LoVo (cell line): ENCODE results near the gene S100PBP.

ENCODE experiments used
- DNase-seq: peaks from one replicate; pipeline ENCODE4 v3.0.0-alpha.2; 2016; ENCODE audit warnings: low spot score

The S100PBP gene

DNA sequence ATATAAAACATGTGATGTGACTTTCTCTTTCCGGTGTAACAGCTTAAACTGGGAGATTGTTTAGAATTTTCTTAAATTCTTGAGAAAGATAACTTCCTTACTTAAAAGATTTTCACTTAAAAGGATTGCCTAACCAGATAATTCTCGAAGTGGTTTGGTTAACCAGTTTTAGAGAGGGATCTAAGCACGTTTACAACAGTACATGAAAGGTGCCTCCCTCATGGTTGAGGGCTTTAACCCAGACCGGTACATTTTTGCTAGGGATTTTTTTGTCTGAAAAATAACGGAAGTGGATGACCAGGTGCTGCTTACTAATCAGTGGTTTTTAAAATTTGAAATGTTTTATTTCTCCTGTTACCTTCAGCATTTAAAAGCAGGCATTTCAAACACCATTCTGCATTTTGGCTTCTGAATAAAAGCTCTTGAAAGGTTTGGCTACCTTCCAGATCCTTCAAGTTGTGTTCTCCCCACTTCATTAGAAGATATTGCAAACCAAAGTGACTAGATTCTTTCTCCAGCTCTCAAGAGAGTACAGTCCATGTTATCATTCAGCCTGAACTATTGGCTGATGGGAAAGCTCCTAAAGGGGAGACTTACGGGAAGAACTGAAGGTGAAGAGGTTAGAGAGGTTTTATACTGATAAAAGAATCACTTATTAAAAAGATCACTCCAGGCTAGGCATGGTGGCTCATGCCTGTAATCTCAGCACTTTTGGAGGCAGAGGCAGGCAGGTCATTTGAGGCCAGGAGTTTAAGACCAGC is 12.8 kb downstream of the S100PBP start:
- DNase-seq, result no peak

DNA sequence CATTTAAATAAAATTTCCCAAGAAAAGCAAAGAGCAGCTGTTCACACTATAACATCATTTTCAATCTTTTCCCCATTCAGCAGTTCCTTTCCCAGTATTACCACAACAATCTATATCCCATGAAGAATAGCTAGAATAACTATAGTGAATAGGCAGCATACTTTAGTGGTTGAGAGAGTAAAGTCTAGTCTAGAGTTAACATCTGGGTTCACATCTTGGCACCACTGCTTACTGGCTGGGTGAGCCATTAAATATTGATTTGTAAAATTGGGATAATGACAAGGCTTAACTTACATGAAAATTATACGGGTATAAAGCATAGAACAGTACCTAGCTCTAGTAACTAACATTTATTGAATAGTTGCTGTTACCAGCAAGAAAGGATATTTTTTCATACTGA is 14.4 kb downstream of the S100PBP start:
- DNase-seq, result no peak

DNA sequence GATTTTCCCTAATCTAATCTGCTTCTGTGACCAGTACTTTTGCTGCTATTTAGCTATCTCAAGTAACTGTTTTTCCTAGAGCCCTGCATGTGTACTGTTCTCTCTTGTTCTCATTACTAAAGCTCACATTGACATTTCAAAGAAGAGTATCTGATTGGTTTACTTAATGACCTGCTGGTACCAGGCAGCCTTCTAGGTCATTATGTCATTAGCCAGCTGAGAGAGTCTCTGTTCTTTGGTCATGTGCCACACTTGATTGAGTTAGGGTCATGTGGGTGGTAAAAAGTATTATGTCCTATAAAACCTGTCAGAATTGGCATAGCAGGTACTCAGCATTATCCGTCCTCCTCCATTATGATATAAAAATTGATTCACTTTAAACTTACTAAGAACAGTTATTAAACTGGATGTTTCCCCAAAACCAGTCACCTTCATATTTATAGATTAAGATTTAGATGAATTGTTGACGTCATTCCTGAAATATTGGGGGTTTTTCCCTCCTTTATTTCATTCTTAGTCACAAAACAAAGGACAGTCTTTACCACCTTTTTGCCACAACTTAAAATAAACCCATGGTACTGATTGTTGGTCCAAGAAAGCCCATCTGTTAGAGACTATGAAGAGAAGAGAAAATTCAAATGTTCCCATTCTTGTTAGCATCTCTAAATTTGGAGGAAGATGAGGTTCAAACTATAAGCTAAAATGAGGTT is 31.1 kb downstream of the S100PBP start:
- DNase-seq, result no peak

DNA sequence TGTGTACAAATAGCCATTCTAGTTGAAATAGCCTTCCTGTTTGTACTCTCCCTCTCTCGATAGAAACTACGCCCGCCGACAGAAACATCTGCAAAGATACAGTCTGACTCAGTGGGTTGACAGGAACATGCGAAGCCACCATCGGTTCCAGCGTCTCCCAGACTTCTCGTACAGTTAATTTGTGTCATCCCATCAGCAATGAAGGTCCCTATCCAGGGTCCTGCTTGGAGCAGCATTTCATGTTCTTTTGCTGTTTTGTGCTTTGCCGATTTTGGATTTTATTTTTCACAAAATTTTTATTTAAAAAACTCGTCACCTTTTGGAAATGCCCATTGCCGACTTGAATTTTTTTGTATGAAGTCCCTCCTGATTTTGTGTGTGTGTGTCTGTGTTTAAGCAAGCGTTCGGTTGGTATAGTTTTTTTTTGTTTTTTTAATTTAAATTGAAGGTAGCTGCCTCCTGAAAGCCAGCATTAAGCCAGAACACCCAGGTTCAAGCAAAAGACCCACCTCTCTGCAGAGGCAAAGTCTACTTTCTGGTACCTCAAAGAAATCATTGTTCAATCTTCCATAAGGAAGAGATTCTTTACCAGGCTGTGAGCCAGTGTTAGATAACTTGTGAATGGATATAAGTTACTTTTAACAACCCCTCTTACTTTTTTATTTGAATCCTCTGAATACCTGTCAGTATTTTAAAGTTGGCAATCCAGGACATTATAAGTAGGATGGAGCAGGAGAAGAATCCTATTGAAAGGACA is 38.6 kb downstream of the S100PBP start:
- DNase-seq, result no peak

DNA sequence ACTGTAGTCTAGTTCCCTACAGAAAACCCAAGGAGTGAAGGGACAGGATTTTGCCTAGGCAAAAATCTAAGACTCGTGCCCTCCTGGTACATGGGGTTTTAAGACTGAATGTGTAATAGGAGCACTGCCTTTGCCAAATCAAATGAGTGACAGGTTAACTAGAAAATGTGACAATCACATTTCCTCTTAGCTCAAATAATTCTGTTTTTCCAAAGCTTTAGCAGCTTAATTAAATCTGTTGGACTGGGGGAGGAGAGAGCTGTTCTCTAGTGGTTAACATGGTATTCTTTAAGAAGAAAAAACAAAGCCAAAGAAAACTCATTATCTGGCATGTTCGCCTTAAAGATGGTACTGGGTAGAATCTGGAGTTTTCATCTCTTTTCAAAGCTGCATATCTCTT is 40.7 kb downstream of the S100PBP start:
- DNase-seq, result no peak

DNA sequence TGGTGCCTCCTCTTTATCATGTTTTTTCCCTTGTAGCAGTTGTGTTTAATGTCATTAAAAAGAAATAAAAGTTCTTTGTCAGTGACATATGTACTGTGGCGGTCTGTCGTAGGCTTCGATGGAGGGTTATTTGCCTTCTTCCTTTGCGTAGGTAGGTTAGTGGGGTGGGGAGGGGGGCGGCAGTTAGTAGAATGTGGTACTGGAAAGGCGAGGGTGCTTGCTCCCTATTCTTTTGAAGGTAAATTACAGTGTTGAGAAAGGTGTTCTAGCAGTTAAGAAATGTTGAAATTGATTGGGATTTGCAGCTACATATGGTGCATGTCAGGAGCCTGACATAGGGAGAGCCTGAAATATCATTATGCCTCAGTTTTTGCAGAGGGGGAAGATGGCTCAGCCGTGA is 41.3 kb downstream of the S100PBP start:
- no peak for DNase-seq

DNA sequence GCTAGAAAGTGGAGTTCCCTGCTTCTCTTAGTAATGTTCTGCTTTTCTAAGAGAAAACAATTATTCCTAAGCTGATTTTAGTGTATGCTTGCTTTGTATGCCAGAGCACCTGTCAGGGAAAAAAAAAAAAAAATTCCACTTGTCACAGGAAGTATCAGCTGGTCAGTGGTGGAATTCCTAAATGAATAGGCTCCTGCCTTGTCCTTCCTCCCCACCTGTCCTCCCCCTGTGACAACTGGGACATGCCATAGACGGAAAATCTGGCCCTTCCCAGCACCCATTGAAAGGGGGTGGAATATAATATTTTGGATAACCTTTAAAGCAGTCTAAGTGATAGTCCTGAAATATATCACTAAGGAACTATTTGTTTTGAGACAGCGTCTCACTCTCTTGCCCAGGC is 42.5 kb downstream of the S100PBP start:
- DNase-seq, result no peak

DNA sequence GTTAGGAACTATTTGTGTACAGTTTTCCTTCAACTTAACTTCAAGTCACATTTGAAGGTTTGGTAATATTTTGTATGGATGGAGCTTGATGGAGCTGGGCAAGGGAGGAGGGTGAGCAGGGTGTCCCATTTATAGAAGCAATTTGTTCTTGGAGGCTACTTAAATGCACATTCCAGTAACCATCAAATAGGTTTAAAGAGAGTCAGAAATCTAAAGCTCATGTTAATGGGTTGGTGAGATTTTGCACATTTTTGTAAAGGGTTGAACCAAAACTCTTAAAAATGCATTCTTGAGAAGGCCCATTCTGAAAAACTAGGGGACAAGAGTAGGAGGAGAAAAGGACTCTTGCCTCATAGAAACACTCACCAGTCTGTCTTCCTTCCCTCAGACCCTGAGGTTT is 43.1 kb downstream of the S100PBP start:
- DNase-seq, result no peak

DNA sequence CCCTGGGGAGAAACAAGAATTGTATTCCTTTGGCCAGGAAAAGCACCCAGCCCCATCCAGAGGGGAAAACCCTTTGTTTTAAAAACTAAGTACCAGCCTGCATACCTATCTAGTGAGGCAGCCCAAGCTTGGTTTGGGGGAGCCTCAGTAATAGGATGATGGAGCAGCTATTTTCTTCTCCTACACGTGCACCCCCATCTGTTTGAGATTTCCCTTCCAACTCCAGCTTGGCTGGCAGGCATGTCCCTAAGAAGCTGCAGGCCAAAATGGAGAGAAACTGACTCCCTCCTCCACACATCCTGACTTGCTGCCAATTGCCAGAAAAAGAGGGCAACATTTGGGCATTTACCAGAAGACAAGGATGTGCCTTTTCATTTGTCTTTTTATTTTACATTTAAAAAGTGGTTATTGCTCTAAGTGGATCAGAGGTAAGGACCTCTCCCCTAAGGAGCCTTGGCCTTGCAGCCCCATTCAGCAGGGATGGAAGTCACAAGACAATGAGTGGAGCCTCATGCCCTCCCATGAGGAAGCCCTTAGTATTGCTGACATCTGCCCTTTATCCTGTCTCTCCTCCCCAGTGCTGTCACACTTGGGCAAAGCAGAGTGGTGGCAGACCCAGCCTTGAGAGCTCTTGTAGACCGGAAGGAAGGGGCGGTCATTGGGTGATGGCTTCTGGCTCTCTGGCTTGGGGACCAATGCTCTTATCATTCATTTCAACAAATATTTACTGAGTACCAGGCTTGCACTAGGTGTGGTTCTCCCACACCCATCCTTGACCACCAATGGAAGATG is 44.6 kb downstream of the S100PBP start:
- no peak for DNase-seq

DNA sequence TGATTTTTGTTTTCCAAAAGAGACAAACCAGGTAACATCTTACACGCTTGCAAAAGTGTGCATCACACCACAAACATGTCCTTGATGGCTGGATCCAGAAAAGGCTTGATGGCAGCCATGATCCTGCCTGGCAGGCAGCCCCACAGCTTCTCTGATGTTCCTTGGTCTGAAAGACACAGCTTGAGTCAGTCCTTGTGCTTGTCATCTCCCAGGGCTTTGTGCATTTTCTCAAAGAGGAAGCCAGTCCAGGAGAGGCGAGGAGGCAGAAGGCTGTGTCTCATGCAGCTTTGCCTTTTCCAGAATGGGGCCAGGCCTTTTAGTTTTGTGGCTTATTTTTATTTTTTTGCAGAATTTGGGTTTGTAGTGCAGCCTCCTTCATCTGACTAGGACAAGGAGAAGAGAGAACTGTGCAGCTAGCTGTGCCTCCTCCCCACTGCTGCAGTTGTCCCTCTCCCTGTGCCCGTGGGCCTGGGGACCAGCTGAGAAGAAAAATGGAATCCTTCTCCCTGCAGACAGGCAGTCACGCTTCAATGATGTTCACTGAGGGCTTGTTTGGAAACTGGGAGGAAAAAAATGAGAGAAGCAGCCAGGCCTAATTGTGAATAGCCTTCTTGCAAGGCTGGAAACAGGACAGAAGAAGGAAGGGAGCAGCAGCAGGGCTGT is 45.9 kb downstream of the S100PBP start:
- no peak for DNase-seq

DNA sequence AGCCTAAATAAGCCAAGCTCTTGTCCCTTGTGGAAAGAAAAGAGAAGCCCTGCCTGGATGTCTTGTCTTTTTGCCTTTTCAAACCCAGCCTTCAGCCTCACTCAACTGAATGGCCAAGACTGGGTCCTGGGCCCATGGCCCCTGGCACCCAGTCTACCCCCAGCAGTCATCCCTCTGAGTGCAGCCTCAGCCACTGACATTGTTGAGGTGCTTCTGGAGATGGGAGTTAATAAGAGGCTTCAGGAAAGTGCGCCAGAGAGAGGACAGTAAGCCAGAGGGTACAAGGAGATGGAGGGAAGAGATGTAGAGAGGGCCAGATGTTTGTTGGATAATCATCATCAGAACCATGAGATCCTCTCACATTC is 46.4 kb downstream of the S100PBP start:
- DNase-seq, result no peak

DNA sequence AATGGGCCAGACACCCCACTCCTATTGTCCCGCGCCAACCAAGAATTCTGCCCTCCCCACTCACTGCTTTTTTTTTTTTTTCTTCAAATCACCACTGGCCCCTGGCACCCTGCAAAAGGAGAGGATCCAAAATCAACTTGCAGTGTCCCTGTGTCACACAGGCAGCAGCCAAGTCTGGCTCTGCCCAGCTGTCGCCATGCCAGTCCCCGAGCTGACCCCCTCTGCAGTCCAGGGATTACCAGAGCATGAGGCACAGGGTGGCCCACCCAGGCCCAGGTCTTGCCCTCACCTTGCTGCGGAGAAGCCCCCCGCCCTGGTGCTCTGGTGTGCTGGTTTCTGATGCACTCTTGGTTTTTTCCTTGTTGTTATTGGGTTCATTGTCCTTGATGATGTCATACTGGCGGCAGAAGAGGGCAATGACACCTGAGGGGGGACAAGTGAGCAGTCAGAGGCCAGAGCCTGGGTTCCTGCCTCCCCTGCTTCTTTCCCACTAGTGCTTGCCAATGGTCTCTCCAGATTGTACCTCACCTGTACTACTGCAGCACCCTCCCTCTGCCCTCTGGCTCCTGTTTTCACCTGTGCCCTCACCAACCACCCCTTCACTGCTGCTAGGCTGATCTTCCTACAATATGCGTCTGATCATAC is 47.0 kb downstream of the S100PBP start:
- DNase-seq, result no peak

DNA sequence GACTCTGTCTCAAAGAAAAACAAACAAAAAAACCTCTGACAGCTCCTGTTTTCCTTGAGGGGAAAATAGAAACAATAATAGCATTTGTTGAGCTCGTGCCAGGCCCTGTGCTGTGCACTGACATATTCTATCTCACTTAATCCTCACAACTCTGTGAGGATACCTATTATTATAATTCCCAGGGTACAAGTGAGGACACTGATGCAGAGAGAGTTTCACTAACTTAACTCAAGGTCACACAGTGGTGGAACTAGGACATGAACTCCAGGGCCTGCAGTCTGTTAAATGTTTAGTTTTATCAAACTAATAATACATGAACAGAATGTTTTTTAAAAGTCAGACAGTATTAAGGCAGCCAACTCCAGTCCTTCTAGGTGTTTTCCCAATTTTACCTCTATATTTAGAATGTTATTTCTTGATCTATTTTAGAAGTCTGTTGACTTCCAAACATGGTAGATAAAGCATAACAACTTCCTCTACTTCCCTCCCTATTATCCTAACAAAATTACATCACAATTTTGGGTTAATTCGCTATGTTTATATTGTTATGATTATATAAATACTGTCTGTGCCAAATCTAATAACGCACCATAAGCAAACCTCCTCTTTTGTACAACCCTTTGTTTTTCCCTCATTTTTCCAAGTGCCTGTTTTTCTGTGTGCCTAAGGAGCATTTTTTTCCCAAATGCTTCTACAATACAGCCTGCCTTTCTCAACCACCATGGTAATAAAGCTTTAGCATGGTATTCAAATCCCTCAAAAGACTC is 48.4 kb downstream of the S100PBP start:
- DNase-seq, result no peak

DNA sequence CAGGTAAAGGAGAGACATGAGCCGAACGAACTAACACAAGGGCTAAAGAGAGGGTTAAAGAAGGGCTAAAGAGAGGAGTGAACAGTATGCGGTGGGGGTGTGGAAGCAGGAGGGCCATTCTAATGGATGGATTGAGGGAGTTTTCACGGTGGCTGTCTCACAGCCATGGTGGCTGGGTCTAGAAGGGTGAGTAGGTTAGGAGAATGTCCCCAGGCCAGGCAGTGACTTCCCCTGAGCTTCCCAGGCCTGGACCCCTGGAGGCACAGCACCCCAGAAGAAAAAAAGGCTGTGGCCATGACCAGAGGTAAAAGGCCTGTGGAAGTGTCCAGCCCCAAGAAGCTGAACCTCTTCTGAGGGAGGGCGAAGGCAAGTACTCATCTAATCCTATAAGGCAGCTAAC is 49.7 kb downstream of the S100PBP start:
- no peak for DNase-seq

DNA sequence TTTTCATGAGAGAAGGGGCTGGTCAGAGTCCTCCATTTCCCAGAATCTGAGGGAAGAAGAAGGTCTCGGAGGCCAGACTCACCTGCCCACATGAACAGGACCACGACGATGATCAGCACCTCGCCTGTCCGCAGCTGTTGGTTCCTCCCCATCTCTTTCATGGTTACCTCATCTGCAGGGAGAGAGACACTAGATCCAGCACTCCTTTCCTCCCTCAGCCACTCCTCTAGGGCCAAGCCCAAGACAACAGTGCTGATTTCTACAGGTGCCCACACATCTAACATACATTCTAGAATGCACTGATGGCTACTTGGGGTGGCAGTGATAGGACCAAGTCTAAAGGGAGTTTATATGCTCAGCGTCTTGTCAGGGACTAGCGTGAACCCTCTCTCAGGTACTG is 50.2 kb downstream of the S100PBP start:
- DNase-seq, result no peak

DNA sequence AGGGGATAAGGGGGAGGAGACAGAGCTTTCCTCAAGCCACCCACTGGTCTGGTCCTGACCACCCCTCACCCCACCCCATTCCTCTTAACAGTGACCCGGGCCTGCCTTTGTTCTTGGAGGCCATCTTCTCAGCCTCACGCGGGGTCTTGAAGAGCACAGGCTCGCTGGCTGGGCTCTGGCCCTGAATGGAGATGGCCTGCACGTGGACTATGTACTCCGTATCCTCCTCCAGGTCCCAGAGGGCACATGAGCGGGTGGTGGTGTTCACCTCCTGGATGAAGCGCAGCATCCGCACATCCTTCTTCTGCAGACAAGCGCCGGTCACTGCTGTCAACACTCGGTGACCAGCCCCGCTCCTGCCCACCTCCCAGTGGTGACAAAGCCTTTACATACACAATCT is 50.6 kb downstream of the S100PBP start:
- DNase-seq, result no peak

DNA sequence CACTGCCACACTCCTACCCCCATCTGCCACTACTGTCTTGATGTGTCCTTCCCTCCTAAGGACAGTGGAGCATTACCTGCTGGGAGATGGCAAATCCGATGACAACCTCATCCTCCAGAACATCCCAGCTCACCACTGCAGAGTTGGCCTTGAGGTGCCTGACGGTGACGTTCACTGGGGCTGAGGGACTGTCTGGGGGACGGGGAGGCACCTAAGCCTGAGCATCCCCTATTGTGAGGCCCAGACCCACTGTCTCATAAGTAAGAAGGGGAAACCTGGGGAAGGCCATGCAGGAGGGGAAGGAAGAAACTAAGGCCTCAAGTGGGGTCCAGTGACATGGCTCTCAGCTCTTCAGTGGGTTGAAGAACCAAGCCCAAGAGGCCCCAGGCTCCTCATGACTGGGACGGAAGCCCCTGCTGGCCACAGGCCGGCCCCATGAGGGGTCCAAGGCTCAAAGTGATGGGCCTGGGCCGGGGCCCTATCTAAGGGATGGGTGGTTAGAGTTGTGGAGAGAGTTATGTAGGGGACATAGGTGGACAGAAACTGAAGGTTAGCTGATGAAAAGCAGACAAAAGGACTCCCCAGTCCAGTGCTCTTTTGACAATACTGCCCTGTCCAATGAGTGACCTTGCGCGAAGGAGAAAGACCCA is 51.5 kb downstream of the S100PBP start:
- DNase-seq, result no peak

DNA sequence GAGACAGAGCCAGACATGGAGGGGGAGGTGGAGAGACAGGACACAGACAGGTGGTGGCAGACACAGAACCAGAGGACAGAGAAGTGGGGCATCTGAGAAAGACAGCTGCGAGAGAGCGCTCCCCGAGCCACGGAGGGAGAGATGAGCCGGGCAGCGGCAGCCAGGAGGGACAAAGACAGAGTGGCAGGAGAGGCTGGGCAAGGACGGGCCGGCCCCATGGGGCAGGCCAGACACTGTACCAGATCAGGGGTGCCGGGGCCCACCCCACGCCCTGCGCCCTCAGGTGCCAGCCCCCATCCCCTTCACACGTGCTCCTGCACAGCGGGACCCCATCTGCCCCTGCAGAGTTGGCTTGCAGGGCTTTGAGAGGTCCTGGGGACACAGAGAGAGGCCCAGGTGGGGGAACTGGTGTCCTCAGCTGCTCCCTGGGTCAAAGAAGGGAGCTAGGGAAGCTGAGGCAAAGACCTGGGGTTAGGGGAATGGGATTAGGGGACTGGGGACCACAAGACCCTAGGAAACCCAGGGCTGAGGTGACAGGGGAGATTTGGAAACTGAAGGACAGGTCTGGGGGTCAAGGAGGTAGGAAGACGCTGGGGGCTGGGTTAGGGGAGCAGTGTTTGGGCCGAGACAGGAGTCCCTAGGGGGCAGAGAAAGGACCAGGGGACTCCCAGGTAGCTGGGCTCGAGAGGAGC is 52.6 kb downstream of the S100PBP start:
- no peak for DNase-seq

DNA sequence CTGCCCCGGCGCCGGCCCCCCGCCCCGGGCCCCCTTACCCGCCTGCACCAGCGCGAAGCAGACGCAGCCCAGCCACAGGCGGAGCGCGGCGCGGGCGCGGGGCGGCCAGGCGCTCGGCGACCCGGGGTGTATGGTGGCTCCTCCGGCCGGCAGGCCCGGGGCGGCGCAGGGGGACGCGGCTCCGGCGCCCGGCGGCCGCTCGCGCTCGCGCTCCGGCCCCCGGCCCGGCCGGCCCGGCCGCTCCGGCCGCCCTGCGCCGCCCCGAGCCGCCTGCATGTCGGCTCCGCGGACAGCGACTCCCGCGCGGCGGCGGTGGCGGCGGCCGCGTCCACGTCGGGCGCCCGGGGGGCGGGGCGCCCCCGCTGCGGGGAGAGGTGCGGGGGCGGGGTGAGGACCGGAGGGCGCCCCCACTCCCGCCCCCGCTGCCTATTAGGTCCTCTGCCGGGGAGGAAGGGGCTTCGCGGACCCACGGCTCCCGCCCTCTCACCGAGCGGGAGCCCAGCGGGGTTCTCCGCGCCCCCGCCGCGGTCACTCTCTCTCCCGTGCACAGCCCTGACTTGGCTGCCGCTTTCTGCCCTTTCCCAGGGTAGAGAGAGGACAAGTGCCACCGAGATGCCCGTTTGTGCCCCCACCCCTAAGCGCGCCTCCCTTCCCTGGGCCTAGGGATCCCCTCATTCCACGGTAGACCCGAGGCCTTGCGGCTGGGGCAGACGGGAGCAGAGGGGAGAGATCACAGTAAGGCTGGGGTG is 53.3 kb downstream of the S100PBP start, which contains the start of gene FNDC5:
TSS of gene FNDC5 (minus strand) at position 298 of the 749 bp plus-strand sequence.
- no peak for DNase-seq
